Limb (tissue), 2 donors: ENCODE data around the gene HERC5.

ENCODE experiments used
- DNase-seq, 2 donors: peaks; one replicate each; pipeline ENCODE4 v3.0.0-alpha.2; 2016; ENCODE audit errors: extremely low spot score in 2 of 2

HERC5 gene

GRCh38 chr4:88522702-88523324 lies 65.9 kb downstream of the HERC5 start:
- peak in 1 of 2 donors; percentile 59 for DNase-seq

GRCh38 chr4:88523325-88524129 lies 66.6 kb downstream of the HERC5 start, which contains the start of gene PYURF:
TSS of gene PYURF (minus strand) at chr4:88523776. CDS start at chr4:88523700, 76 bp downstream.
- DNase-seq, result peak; percentile 89 to 94

GRCh38 chr4:88524171-88524570 lies 67.3 kb downstream of the HERC5 start:
- DNase-seq, result no peak

- DNase-seq, result no peak
These were observed 69.4 kb downstream of the HERC5 start for GRCh38 chr4:88526221-88526815.

- DNase-seq, result no peak
These were observed 70.9 kb downstream of the HERC5 start for GRCh38 chr4:88527787-88528186.

- DNase-seq, result no peak
These were observed 71.9 kb downstream of the HERC5 start for GRCh38 chr4:88528861-88529260.

GRCh38 chr4:88531549-88531948 lies 74.6 kb downstream of the HERC5 start:
- no peak for DNase-seq

- DNase-seq, result no peak
These were observed 76.3 kb downstream of the HERC5 start for GRCh38 chr4:88533088-88533790.

GRCh38 chr4:88533937-88534750 lies 77.2 kb downstream of the HERC5 start:
- DNase-seq, result no peak

DNA sequence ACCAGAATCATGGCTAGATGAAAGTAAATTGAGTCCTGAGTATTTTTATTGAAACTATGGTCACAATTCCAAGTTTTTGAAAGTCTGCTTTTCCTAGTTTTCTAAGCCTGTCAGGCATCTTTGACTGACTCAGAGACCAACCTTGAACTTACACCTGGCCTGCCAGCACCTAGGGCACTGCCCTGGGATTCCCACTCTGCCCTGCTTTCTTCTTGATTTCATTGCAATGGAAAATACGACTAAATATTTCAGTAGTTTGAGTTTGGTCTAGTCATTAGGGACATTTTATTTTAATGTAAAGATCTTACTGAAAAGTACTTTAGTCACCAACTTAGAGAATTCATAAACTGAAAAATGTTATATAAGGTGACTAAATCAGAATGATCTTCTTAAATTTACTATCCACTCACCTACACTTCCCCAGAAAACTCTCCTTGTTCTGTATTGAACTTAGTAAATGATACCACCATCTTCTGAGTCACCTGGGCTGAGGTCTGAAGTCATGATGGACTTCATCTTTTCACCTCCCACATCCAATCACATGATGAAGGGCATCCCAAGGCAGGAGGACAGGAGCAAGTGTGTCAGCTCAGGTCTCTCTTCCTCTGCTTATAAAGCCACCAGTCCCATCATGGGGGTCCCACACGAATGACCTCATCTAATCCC lies 78.3 kb downstream of the HERC5 start:
- DNase-seq, result no peak

DNA sequence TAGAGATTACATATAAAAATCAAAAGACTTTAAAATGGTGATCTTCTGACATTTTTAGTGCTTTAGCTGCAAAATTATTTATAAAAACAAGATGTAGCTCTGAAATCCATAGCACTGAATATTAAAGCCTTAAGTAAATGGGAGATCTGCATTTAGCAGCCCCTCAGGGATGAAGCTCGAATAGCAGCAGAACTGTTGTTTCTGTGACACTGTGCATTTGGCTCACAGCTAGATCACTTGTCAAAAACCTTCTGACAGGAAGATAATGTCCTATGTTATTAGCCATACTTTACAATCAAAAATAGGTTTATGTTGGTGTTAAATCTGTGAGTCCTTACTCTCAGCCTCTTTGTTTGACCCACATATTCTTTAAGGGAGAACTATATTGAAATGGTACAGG lies 80.8 kb downstream of the HERC5 start:
- DNase-seq, result no peak

- peak in 1 of 2 donors; percentile 40 for DNase-seq
These were observed 82.6 kb downstream of the HERC5 start for GRCh38 chr4:88539322-88540068.

DNA sequence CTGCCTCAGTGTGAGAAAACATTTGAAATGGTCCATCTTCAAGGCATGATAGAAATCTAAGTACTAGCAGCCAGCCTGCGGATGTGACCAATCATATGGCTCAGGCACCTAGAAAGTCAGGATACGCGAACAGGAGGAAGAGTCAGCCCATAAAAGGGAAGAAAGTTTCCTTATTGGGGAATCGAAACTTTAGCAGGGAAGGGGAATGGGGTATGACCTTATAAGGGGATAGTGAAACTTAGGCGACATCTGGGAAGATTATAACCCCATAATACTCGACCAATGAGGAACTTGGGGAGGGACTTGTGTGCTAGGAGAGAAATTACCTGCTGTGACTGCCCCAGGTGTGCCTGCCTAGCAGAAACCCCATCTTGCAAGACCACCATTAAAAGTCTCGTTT lies 92.9 kb downstream of the HERC5 start:
- DNase-seq, result no peak
